GM19239 (cell line): ENCODE measurements around the gene CCNB1.
"Not testable (repeated sequence)": the region's sequence is repeated elsewhere in the genome, so short reads cannot be mapped to it uniquely, and the experiment has no call there.

ENCODE experiments used
- DNase-seq: peaks from one replicate; pipeline ENCODE4 v3.0.0; 2011; ENCODE audit warnings: low spot score; ENCODE audit not compliant: insufficient read length
- FAIRE-seq: peaks from 2 replicates; lab custom pipeline; 2011; peaks lifted over from hg19 to GRCh38; lab: Jason Lieb, UNC

The CCNB1 gene

GRCh38 chr5:69166686-69167492, at the start of gene CCNB1:
TSS of gene CCNB1 (plus strand) at chr5:69167150. CDS start at chr5:69167263, 113 bp downstream.
- DNase-seq = peak; percentile 99
- peak; percentile 98 for FAIRE-seq

- FAIRE-seq = no peak
- no peak for DNase-seq
Observed at GRCh38 chr5:69129413-69129812, 37.5 kb upstream of the CCNB1 start.

- DNase-seq (no peak), FAIRE-seq (no peak)
Observed at GRCh38 chr5:69130241-69130640, 36.7 kb upstream of the CCNB1 start.

GRCh38 chr5:69131304-69131703, 35.6 kb upstream of the CCNB1 start:
- FAIRE-seq = no peak
- DNase-seq = no peak

GRCh38 chr5:69134126-69134525, 32.8 kb upstream of the CCNB1 start:
- FAIRE-seq (no peak), DNase-seq (no peak)

- FAIRE-seq = peak; percentile 37
- DNase-seq = peak; percentile 42
Observed at GRCh38 chr5:69136293-69136692, 30.7 kb upstream of the CCNB1 start.

- not testable (repeated sequence) for FAIRE-seq, DNase-seq
Observed at GRCh38 chr5:69137208-69137607, 29.7 kb upstream of the CCNB1 start.

- DNase-seq (no peak), FAIRE-seq (no peak)
Observed at GRCh38 chr5:69137807-69138206, 29.1 kb upstream of the CCNB1 start.

GRCh38 chr5:69138766-69139165, 28.2 kb upstream of the CCNB1 start:
- FAIRE-seq = no peak
- no peak for DNase-seq

GRCh38 chr5:69140239-69140638, 26.7 kb upstream of the CCNB1 start:
- not testable (repeated sequence) for FAIRE-seq, DNase-seq

GRCh38 chr5:69140827-69141226, 26.1 kb upstream of the CCNB1 start:
- FAIRE-seq (no peak), DNase-seq (no peak)

GRCh38 chr5:69148576-69148975, 18.4 kb upstream of the CCNB1 start:
- DNase-seq, FAIRE-seq: not testable (repeated sequence)

GRCh38 chr5:69148981-69149675, 17.8 kb upstream of the CCNB1 start:
- DNase-seq (no peak), FAIRE-seq (no peak)

- no peak for DNase-seq
- no peak for FAIRE-seq
Observed at GRCh38 chr5:69149676-69150010, 17.3 kb upstream of the CCNB1 start.

- FAIRE-seq (no peak), DNase-seq (no peak)
Observed at GRCh38 chr5:69152731-69153130, 14.2 kb upstream of the CCNB1 start.

GRCh38 chr5:69156456-69156855, 10.5 kb upstream of the CCNB1 start:
- DNase-seq (no peak), FAIRE-seq (no peak)

GRCh38 chr5:69158039-69158438, 8.9 kb upstream of the CCNB1 start:
- no peak for DNase-seq
- no peak for FAIRE-seq

GRCh38 chr5:69160651-69161050, 6.3 kb upstream of the CCNB1 start:
- FAIRE-seq = no peak
- DNase-seq = no peak

GRCh38 chr5:69167493-69167855, 524 bp downstream of the CCNB1 start:
- DNase-seq (no peak), FAIRE-seq (no peak)

GRCh38 chr5:69167929-69168328, 979 bp downstream of the CCNB1 start:
- no peak for DNase-seq
- FAIRE-seq = peak; percentile 31

- DNase-seq (no peak), FAIRE-seq (no peak)
Observed at GRCh38 chr5:69170495-69170894, 3.5 kb downstream of the CCNB1 start.

GRCh38 chr5:69170969-69171368, 4.0 kb downstream of the CCNB1 start:
- FAIRE-seq = no peak
- DNase-seq = no peak
